NCI-H748 treated with DMSO at 0.1 percent for 48 hours (cell line): Measurements from ENCODE around the gene TRHDE.

ENCODE experiments used
- DNase-seq: peaks from one replicate; lab custom pipeline; 2025; lab: John Stamatoyannopoulos, UW

Gene TRHDE

GRCh38 chr12:72511906-72512305 is 239.7 kb downstream of the TRHDE start:
- no peak for DNase-seq

- DNase-seq = peak; percentile 2
Observed at GRCh38 chr12:72520044-72520678, 248.0 kb downstream of the TRHDE start.

- DNase-seq = no peak
Observed at GRCh38 chr12:72521326-72521725, 249.2 kb downstream of the TRHDE start.

- no peak for DNase-seq
Observed at GRCh38 chr12:72522411-72522810, 250.2 kb downstream of the TRHDE start.

- DNase-seq = no peak
Observed at GRCh38 chr12:72523754-72524153, 251.6 kb downstream of the TRHDE start.

- DNase-seq = no peak
Observed at GRCh38 chr12:72535212-72535990, 263.2 kb downstream of the TRHDE start.

- DNase-seq = no peak
Observed at GRCh38 chr12:72540811-72541210, 268.6 kb downstream of the TRHDE start.

GRCh38 chr12:72543777-72544467 is 271.8 kb downstream of the TRHDE start:
- no peak for DNase-seq

GRCh38 chr12:72546106-72546505 is 273.9 kb downstream of the TRHDE start:
- no peak for DNase-seq

GRCh38 chr12:72547573-72547972 is 275.4 kb downstream of the TRHDE start:
- no peak for DNase-seq

GRCh38 chr12:72549184-72549583 is 277.0 kb downstream of the TRHDE start:
- no peak for DNase-seq

- no peak for DNase-seq
Observed at GRCh38 chr12:72560003-72560769, 288.0 kb downstream of the TRHDE start.

- DNase-seq = peak; percentile 48
Observed at GRCh38 chr12:72570601-72571000, 298.4 kb downstream of the TRHDE start.

GRCh38 chr12:72574138-72574537 is 302.0 kb downstream of the TRHDE start:
- DNase-seq = peak; percentile 92

- DNase-seq = no peak
Observed at GRCh38 chr12:72578327-72578726, 306.2 kb downstream of the TRHDE start.

GRCh38 chr12:72586456-72586855 is 314.3 kb downstream of the TRHDE start:
- no peak for DNase-seq

- no peak for DNase-seq
Observed at GRCh38 chr12:72602581-72602980, 330.4 kb downstream of the TRHDE start.

- no peak for DNase-seq
Observed at GRCh38 chr12:72605975-72606374, 333.8 kb downstream of the TRHDE start.

- DNase-seq = peak; percentile 51
Observed at GRCh38 chr12:72610342-72610741, 338.2 kb downstream of the TRHDE start.

- DNase-seq = no peak
Observed at GRCh38 chr12:72610854-72611358, 338.7 kb downstream of the TRHDE start.

- DNase-seq = no peak
Observed at GRCh38 chr12:72612171-72612570, 340.0 kb downstream of the TRHDE start.

- no peak for DNase-seq
Observed at GRCh38 chr12:72618764-72619163, 346.6 kb downstream of the TRHDE start.
